Epithelial cell of esophagus (primary cell): ENCODE measurements around the gene KCNQ1OT1.

Source experiments
- DNase-seq: peaks from one replicate; pipeline ENCODE4 v3.0.0; 2010; ENCODE audit warnings: low read depth
- H3K4me3 ChIP-seq: 2 replicates; pipeline ENCODE4 v1.5.1; 2011; ENCODE audit warnings: mild to moderate bottlenecking, low read length, control low read depth
- CTCF ChIP-seq: IDR thresholded peaks from 2 replicates; pipeline ENCODE4 v1.5.1; 2011; ENCODE audit warnings: low read depth, mild to moderate bottlenecking, low read length, control low read depth, inconsistent platforms; ENCODE audit not compliant: insufficient read depth; ENCODE audit errors: missing control alignments

Gene KCNQ1OT1

DNA sequence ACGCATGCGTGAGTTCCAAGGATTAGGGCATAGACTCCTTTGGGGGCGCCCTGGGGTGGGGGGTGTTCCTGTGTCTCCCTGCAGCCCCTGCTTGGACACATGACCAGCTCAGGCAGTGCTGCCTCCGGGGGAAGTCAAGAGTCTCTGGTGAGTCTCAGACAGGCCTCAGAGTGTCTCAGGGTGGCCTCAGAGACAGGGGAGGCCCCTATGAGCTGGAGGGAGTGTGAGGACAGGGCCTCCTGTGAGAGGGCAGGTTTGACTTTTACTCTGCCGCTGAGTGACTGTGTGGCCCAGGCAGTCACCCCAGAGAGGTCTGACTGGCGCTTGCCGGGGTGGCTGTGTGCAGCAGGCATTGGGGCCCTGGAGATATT, 41.2 kb upstream of the KCNQ1OT1 start:
- no peak for TF ChIP-seq CTCF
- no peak for DNase-seq
- H3K4me3 ChIP-seq: no peak overlapping the region

DNA sequence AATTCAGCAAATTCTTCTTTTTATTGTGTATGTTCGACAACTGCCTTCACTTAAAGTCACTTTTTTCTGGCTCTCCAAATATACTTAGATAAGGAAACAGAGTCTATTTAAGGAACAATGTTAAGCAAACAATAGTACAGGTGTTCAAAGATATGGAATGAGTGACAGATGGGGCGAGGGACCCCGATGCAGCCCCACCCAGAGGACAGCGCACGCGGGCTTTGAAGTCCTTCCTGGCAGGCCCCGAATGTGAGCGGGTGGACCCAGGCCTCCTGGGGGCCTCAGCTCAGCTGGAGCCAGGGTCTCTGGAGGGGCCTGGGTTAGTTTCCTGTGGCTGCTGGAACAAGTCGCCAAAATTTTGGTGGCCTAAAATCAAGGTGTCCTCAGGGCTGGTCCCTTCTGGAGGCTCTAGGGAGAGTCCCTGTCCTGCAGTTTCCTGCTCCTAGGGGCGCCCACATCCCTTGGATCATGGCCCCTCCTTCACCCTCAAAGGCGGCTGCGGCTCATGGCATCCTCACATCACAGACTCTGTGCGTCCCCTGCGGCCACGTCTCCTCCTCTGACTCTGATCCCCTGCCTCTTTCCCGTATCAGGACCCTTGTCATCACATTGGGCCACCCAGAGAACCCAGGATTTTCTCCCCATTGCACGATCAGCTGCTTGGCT, 40.6 kb upstream of the KCNQ1OT1 start:
- DNase-seq: no peak
- TF ChIP-seq CTCF: no peak
- no peak overlapping the region for H3K4me3 ChIP-seq

DNA sequence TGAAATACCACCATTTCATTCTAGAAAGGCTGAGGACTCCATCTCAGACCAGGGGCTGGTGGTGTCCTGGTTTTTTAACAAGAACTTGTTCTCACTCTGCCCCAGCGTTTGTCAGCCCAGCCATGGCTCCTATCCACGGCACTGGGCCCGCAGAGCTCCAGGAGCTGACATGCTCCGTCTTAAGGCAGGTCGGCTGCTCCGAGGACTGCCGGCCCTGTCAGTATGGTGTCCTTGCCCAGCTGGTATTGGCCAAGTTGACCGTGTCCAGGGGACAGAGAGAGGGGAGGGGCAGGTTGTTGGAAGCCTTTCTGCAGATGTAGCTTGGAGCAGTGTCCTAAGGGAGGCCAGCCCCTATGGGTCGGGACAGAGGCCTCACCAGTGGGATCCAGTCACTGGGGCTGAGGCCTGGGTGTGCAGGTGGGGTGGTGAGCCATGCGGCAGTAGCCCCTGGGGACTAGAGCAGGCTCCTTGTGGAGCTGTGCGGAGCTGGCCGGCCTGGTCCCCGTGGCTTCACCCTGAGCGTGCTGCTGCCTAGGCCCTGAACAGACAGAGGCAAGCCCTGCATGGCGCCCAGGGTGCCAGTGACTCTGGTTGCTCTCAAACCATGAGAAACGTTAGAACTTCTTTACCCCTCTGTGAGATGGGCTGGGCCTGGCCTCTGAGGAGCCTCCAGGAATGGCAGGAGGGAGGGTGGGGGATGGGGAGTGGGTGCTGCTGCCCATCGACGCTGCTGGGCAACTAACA, 39.9 kb upstream of the KCNQ1OT1 start:
- DNase-seq: no peak
- TF ChIP-seq CTCF: no peak
- no peak overlapping the region for H3K4me3 ChIP-seq

DNA sequence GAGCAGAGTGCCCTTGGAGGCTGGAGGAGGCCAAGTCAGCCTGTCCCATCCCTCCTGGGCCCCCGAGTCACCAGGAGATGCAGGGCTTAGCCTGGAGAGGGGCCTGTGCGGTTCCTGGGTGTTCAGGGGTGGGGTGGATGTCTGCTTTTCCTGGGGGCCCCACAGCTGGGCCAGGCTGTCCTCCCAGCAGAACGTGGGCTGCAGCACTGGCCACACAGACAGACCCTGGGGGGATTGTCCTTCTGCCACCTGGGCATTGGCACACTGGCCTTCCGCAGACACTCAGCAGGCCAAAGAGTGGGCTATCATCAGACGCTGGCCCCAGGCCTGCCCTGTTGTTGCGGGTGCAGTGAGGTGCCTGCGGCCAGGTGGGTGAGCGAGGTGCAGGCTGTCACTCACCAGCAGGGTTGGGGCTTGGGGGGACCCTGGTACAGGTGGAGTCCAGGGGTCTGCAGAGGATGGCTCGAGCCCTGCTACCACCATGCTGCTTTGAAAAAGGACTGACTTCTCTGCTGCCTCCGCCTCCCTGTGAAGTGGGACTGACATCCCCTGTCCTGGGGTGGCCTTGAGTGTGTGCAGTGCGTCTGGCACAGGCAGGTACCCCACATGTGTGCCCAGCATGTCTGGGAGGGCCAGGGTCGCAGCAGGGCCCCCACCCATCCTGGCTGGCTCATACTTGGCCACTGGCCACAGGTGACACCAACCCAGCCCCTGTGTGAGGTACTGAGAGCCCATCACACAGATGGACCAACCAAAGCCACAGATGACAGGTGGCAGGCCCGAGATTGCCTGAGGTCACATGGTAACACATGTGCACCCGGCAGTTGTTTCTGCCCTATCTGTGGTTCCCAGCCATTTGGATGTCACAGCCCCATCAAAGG, 39.0 kb upstream of the KCNQ1OT1 start:
- no peak for TF ChIP-seq CTCF
- DNase-seq: no peak
- no peak overlapping the region for H3K4me3 ChIP-seq

GRCh38 chr11:2737866-2738265, 38.1 kb upstream of the KCNQ1OT1 start:
- no peak overlapping the region for H3K4me3 ChIP-seq
- DNase-seq: no peak
- no peak for TF ChIP-seq CTCF

- H3K4me3 ChIP-seq: no peak overlapping the region
- no peak for TF ChIP-seq CTCF
- DNase-seq: no peak
Measured at GRCh38 chr11:2737226-2737590, 37.4 kb upstream of the KCNQ1OT1 start.
